ENCODE data around the gene ATP5F1D. TPM values are rescaled to one million over a fixed set of nuclear protein-coding genes. Genes with fewer than 3 reads are reported as not detected.

The ATP5F1D gene
- total and polyA plus RNA-seq, 2 of the 13 experiments (the other 11 are each of a cell fraction or from before 2014, with no cell fraction given), result 39.4 to 78.7 TPM

DNA sequence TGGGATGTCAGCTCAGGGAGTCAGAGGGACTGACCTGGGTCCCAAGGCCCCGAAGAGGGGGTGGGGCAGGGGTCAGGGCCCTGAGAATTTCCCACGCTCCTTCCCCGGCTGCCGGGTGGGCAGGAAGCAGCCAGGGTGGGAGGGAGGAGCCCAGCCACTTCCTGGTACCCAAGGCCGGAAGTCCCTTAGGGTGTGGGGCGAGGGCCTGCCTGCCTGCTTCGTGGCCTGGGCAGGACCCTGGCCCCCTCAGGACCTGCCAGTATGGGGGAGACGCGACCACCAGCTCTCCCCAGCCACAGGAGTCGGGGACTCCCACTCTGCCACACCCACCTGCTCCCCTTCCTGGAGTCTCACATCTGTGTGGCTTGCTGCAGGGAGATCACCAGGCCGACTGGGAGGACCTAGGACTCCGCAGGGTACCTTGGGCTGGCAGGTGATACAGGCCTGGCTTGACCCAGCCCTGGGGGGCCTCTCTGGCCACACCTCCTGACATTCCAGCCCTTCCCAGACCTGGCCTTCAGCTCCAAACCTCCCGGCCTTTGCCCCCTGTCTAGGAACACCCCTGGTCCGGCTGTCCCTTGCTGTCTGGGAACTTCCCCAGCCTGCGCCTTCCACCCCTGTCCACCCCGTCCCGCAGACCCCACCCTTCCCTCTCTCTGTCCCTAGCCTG, 17.8 kb downstream of the ATP5F1D start (continued):
- TF ChIP-seq, protein P1, sequence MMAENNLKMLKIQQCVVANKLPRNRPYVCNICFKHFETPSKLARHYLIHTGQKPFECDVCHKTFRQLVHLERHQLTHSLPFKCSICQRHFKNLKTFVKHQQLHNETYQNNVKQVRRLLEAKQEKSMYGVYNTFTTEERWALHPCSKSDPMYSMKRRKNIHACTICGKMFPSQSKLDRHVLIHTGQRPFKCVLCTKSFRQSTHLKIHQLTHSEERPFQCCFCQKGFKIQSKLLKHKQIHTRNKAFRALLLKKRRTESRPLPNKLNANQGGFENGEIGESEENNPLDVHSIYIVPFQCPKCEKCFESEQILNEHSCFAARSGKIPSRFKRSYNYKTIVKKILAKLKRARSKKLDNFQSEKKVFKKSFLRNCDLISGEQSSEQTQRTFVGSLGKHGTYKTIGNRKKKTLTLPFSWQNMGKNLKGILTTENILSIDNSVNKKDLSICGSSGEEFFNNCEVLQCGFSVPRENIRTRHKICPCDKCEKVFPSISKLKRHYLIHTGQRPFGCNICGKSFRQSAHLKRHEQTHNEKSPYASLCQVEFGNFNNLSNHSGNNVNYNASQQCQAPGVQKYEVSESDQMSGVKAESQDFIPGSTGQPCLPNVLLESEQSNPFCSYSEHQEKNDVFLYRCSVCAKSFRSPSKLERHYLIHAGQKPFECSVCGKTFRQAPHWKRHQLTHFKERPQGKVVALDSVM (CRISPR knock-in tag; IDR thresholded peaks at IDR 0.05), result peak; percentile 74
- TF ChIP-seq RXRA (CRISPR knock-in tag; IDR thresholded peaks at IDR 0.05) (peak; percentile 92), ZFP41 (CRISPR knock-in tag; IDR thresholded peaks at IDR 0.05; ENCODE audit: borderline replicate concordance) (no peak; the same call in 1 of the 2 replicates), PHF20 (CRISPR knock-in tag; IDR thresholded peaks at IDR 0.05) (peak; percentile 73), ARHGAP35 (CRISPR knock-in tag; IDR thresholded peaks at IDR 0.05; ENCODE audit: borderline replicate concordance) (peak; percentile 24; the same call in 1 of the 2 replicates), THYN1 (CRISPR knock-in tag; IDR thresholded peaks at IDR 0.05; ENCODE audit: borderline replicate concordance, low read depth) (no peak), MAX (IDR thresholded peaks at IDR 0.05) (peak; percentile 70), NRL (CRISPR knock-in tag; IDR thresholded peaks at IDR 0.05; ENCODE audit: borderline replicate concordance) (peak; percentile 95), ZNF746 (CRISPR knock-in tag; IDR thresholded peaks at IDR 0.05) (peak; percentile 97), TSC22D2 (CRISPR knock-in tag; IDR thresholded peaks at IDR 0.05; ENCODE audit: borderline replicate concordance) (0 out of 2 replicates have a peak, but pooled peaks have one; percentile 60), ZNF782 (CRISPR knock-in tag; IDR thresholded peaks at IDR 0.05; ENCODE audit: borderline replicate concordance) (peak; percentile 85), ARID2 (CRISPR knock-in tag; IDR thresholded peaks at IDR 0.05; ENCODE audit: borderline replicate concordance) (no peak), DNMT1 (CRISPR knock-in tag; IDR thresholded peaks at IDR 0.05) (no peak), HES4 (CRISPR knock-in tag; IDR thresholded peaks at IDR 0.05; ENCODE audit: borderline replicate concordance) (no peak), GTF3A (CRISPR knock-in tag; conservative IDR thresholded peaks at IDR 0.05) (peak; percentile 86), HMG20A (CRISPR knock-in tag; IDR thresholded peaks at IDR 0.05; ENCODE audit: borderline replicate concordance) (0 out of 2 replicates have a peak, but pooled peaks have one; percentile 29), RFXAP (CRISPR knock-in tag; IDR thresholded peaks at IDR 0.05; ENCODE audit: borderline replicate concordance) (peak; percentile 81; the same call in 1 of the 2 replicates), ZBTB34 (CRISPR knock-in tag; IDR thresholded peaks at IDR 0.05) (peak; percentile 70; the same call in 1 of the 2 replicates), BORCS8-MEF2B (CRISPR knock-in tag; IDR thresholded peaks at IDR 0.05) (peak; percentile 72), PBX2 (CRISPR knock-in tag; IDR thresholded peaks at IDR 0.05) (no peak; the same call in 1 of the 2 replicates), HDAC2 (CRISPR knock-in tag; IDR thresholded peaks at IDR 0.05) (peak; percentile 79), ZNF33B (CRISPR knock-in tag; IDR thresholded peaks at IDR 0.05) (0 out of 2 replicates have a peak, but pooled peaks have one; percentile 75), KMT2B (CRISPR knock-in tag; IDR thresholded peaks at IDR 0.05) (peak; percentile 56; the same call in 1 of the 2 replicates)

All from HepG2 (cell line).